ENCODE data around the gene PRC1.

GRCh38 chr15:90936823-90937222, 57.5 kb downstream of the PRC1 start:
- TF ChIP-seq CTCF (conservative IDR thresholded peaks at IDR 0.05 in 1 of 2, IDR thresholded peaks at IDR 0.05 in 1 of 2; ENCODE audit: extremely low read depth in 1 of 2, insufficient read depth in 1 of 2, low read depth in 1 of 2, low read length in 2 of 2) (no peak), EZH2 (IDR thresholded peaks at IDR 0.05; ENCODE audit: borderline replicate concordance, low read length) (no peak)
